Neural progenitor cell (in vitro differentiated cells): ENCODE results near the gene SLC50A1. TPM values are rescaled to one million over a fixed set of nuclear protein-coding genes. Genes with fewer than 3 reads are reported as not detected.
A peak's percentile ranks its signal among the peaks of the same experiment; 100 is the strongest.

Source experiments
- DNase-seq: peaks from one replicate; pipeline ENCODE4 v3.0.0-alpha.2; 2016; ENCODE audit warnings: low spot score
- H2AFZ ChIP-seq: fragments of 200-600 bp; sonication (generic); replicated peaks from 2 replicates; pipeline ENCODE4 v1.6.1; 2016; ENCODE audit warnings: antibody characterized with exemption
- H3F3A ChIP-seq: fragments of 200-600 bp; sonication (generic); 2 replicates; pipeline ENCODE4 v1.6.1; 2016; ENCODE audit warnings: antibody characterized with exemption, low read depth
- H3K27ac ChIP-seq: fragments of 200-600 bp; sonication (generic); 2 replicates; pipeline ENCODE4 v1.5.1; 2016; ENCODE audit warnings: mild to moderate bottlenecking
- H3K27me3 ChIP-seq: fragments of 200-600 bp; sonication (generic); 2 replicates; pipeline ENCODE4 v1.6.1; 2016; ENCODE audit warnings: mild to moderate bottlenecking, moderate library complexity
- H3K36me3 ChIP-seq: fragments of 200-600 bp; sonication (generic); 2 replicates; pipeline ENCODE4 v1.5.1; 2016
- H3K4me1 ChIP-seq: fragments of 200-600 bp; sonication (generic); 2 replicates; pipeline ENCODE4 v1.6.1; 2016; ENCODE audit warnings: mixed run types
- H3K4me2 ChIP-seq: fragments of 200-600 bp; sonication (generic); 2 replicates; pipeline ENCODE4 v1.6.1; 2016
- H3K4me3 ChIP-seq: fragments of 200-600 bp; sonication (generic); 2 replicates; pipeline ENCODE4 v1.5.1; 2016
- H3K79me2 ChIP-seq: fragments of 200-600 bp; sonication (generic); 2 replicates; pipeline ENCODE4 v1.6.1; 2016; ENCODE audit warnings: low read depth
- H3K9ac ChIP-seq: fragments of 200-600 bp; sonication (generic); 2 replicates; pipeline ENCODE4 v1.6.1; 2016
- H3K9me3 ChIP-seq: fragments of 200-600 bp; sonication (generic); 2 replicates; pipeline ENCODE4 v1.5.1; 2016; ENCODE audit warnings: low read depth
- H4K20me1 ChIP-seq: fragments of 200-600 bp; sonication (generic); 2 replicates; pipeline ENCODE4 v1.6.1; 2016; ENCODE audit warnings: low read depth
- H3K27ac Mint-ChIP-seq: 3 replicates; pipeline ENCODE4 v1.8.0; 2021; ENCODE audit warnings: mixed read lengths
- H3K27me3 Mint-ChIP-seq: 2 replicates; pipeline ENCODE4 v1.8.0; 2022; ENCODE audit warnings: low read depth, mild to moderate bottlenecking, inconsistent platforms, moderate library complexity, mixed read lengths; ENCODE audit not compliant: insufficient read depth
- H3K36me3 Mint-ChIP-seq: 3 replicates; pipeline ENCODE4 v1.8.0; 2021; ENCODE audit warnings: mixed read lengths
- H3K4me1 Mint-ChIP-seq: 3 replicates; pipeline ENCODE4 v1.8.0; 2021; ENCODE audit warnings: mixed read lengths
- H3K4me3 Mint-ChIP-seq: 3 replicates; pipeline ENCODE4 v1.8.0; 2021; ENCODE audit warnings: mild to moderate bottlenecking, moderate library complexity, mixed read lengths
- H3K9me3 Mint-ChIP-seq: 3 replicates; pipeline ENCODE4 v1.8.0; 2020; ENCODE audit warnings: mixed read lengths
- EZH2 ChIP-seq: fragments of 200-600 bp; sonication (generic); IDR thresholded peaks from 2 replicates; pipeline ENCODE4 v1.6.1; 2017; ENCODE audit warnings: antibody characterized with exemption, mild to moderate bottlenecking, moderate library complexity
- EZH2phosphoT487 ChIP-seq: fragments of 200-600 bp; sonication (generic); IDR thresholded peaks from 2 replicates; pipeline ENCODE4 v1.6.1; 2017; ENCODE audit warnings: antibody characterized with exemption
- total RNA-seq: library from RNA; depleted of rRNA; stranded (reverse); fragments of >200 nt; gene quantifications from 2 replicates; pipeline ENCODE4 v1.2.3, GENCODE V29; 2015; ENCODE audit warnings: low replicate concordance
- TF ChIP-seq, protein P1 (sequence below): fragments of 200-600 bp; sonication (generic); IDR thresholded peaks from 2 replicates; pipeline ENCODE4 v1.5.1; 2017; ENCODE audit warnings: antibody characterized with exemption, mild to moderate bottlenecking

The SLC50A1 gene
- total RNA-seq, 1 donor from 2014 or later, result 14.4 TPM

DNA sequence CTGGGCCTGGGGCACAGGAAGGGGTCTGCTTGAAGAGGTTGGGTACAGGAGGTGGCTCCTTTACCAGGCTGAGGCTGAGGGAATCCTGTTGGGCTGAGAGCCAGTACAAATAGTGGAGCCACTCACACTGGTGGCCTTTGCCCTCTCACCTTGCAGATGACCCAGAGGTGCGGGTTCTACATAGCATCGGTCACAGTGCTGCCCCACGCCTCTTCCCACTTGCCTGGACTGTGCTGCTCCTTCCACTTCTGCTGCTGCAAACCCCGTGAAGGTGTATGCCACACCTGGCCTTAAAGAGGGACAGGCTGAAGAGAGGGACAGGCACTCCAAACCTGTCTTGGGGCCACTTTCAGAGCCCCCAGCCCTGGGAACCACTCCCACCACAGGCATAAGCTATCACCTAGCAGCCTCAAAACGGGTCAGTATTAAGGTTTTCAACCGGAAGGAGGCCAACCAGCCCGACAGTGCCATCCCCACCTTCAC, 1.8 kb upstream of the SLC50A1 start:
- TF ChIP-seq EZH2 (no peak), EZH2phosphoT487 (no peak)
- TF ChIP-seq, protein P1, sequence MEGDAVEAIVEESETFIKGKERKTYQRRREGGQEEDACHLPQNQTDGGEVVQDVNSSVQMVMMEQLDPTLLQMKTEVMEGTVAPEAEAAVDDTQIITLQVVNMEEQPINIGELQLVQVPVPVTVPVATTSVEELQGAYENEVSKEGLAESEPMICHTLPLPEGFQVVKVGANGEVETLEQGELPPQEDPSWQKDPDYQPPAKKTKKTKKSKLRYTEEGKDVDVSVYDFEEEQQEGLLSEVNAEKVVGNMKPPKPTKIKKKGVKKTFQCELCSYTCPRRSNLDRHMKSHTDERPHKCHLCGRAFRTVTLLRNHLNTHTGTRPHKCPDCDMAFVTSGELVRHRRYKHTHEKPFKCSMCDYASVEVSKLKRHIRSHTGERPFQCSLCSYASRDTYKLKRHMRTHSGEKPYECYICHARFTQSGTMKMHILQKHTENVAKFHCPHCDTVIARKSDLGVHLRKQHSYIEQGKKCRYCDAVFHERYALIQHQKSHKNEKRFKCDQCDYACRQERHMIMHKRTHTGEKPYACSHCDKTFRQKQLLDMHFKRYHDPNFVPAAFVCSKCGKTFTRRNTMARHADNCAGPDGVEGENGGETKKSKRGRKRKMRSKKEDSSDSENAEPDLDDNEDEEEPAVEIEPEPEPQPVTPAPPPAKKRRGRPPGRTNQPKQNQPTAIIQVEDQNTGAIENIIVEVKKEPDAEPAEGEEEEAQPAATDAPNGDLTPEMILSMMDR, result no peak
- peak overlapping the region; percentile 63 for H3K4me3 Mint-ChIP-seq
- peaks cover 18% of the 10 kb centered on the region for H3K27me3 Mint-ChIP-seq
- Histone ChIP-seq H2AFZ (no peak overlapping the region), H3F3A (peaks cover 38% of the 10 kb centered on the region), H3K36me3 (no peaks in the 10 kb centered on the region), H3K4me2 (no peak overlapping the region), H3K79me2 (peaks cover 22% of the 10 kb centered on the region), H3K27ac (no peak overlapping the region), H3K9ac (no peak overlapping the region), H4K20me1 (no peaks in the 10 kb centered on the region), H3K27me3 (peaks cover 20% of the 10 kb centered on the region), H3K4me3 (no peak overlapping the region), H3K9me3 (no peaks in the 10 kb centered on the region), H3K4me1 (peaks cover 21% of the 10 kb centered on the region)
- no peak overlapping the region for H3K27ac Mint-ChIP-seq
- no peaks in the 10 kb centered on the region for H3K9me3 Mint-ChIP-seq
- no peak for DNase-seq
- peaks cover 55% of the 10 kb centered on the region for H3K4me1 Mint-ChIP-seq
- H3K36me3 Mint-ChIP-seq, result peaks cover 11% of the 10 kb centered on the region

DNA sequence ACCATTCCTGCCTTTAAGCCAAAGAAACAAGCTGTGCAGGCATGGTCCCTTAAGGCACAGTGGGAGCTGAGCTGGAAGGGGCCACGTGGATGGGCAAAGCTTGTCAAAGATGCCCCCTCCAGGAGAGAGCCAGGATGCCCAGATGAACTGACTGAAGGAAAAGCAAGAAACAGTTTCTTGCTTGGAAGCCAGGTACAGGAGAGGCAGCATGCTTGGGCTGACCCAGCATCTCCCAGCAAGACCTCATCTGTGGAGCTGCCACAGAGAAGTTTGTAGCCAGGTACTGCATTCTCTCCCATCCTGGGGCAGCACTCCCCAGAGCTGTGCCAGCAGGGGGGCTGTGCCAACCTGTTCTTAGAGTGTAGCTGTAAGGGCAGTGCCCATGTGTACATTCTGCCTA, 1.3 kb upstream of the SLC50A1 start:
- Histone ChIP-seq H3K9ac (no peak overlapping the region), H4K20me1 (no peaks in the 10 kb centered on the region), H3K4me2 (peak overlapping the region; percentile 86), H3K79me2 (peaks cover 26% of the 10 kb centered on the region), H2AFZ (no peak overlapping the region), H3K36me3 (no peaks in the 10 kb centered on the region), H3K9me3 (no peaks in the 10 kb centered on the region), H3K27ac (no peak overlapping the region), H3K27me3 (peaks cover 16% of the 10 kb centered on the region), H3K4me3 (peak overlapping the region; percentile 66), H3F3A (peaks cover 39% of the 10 kb centered on the region), H3K4me1 (peaks cover 17% of the 10 kb centered on the region)
- peak overlapping the region; percentile 97 for H3K4me3 Mint-ChIP-seq
- H3K36me3 Mint-ChIP-seq, result peaks cover 13% of the 10 kb centered on the region
- DNase-seq, result no peak
- H3K4me1 Mint-ChIP-seq, result peaks cover 53% of the 10 kb centered on the region
- TF ChIP-seq EZH2phosphoT487 (no peak), EZH2 (no peak)
- TF ChIP-seq, protein P1, result no peak
- H3K27ac Mint-ChIP-seq, result peak overlapping the region; percentile 90
- no peaks in the 10 kb centered on the region for H3K9me3 Mint-ChIP-seq
- peaks cover 15% of the 10 kb centered on the region for H3K27me3 Mint-ChIP-seq

DNA sequence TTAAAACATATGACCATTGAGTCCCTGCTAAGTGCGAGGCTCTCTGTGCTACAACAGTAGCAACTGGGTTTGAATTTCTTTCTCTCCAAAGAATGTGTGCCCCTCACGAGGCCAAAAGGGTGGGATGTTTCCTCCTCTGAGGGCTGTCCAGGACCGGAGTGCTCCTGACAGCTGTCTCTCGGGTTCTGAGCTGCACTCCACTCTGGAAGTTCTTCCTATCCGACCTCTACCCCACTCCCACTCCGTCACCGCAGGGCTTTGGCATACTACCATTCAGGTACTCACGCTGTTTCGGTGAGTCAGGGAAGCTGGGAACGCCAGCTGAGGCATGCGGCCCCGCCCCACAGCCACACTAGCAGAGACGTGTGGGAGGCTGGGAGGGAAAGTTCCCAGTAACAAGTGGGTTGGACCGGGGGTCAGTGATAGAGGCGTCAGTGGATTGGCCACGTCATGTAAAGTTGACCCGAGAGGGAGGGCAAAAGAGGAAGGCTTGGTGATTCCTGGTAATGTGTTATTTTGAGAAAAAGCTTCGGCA, 705 bp upstream of the SLC50A1 start:
- Histone ChIP-seq H3K27ac (peak overlapping the region; percentile 55), H3K27me3 (peaks cover 9% of the 10 kb centered on the region), H3K9me3 (no peaks in the 10 kb centered on the region), H3K36me3 (no peaks in the 10 kb centered on the region), H3K9ac (peak overlapping the region; percentile 15), H3F3A (peaks cover 37% of the 10 kb centered on the region), H4K20me1 (peaks cover 3% of the 10 kb centered on the region), H3K4me1 (peaks cover 10% of the 10 kb centered on the region), H2AFZ (peak overlapping the region; percentile 38), H3K4me3 (peak overlapping the region; percentile 66), H3K4me2 (peak overlapping the region; percentile 86), H3K79me2 (peaks cover 33% of the 10 kb centered on the region)
- Mint-ChIP-seq H3K36me3 (peaks cover 13% of the 10 kb centered on the region), H3K27ac (peak overlapping the region; percentile 90), H3K4me1 (peaks cover 47% of the 10 kb centered on the region), H3K9me3 (no peaks in the 10 kb centered on the region), H3K27me3 (peaks cover 10% of the 10 kb centered on the region), H3K4me3 (peak overlapping the region; percentile 97)
- peak; percentile 75 for DNase-seq
- TF ChIP-seq EZH2phosphoT487 (no peak), EZH2 (no peak)
- TF ChIP-seq, protein P1, result no peak
